ENCODE measurements around the gene MUC22. TPM values are rescaled to one million over a fixed set of nuclear protein-coding genes. Genes with fewer than 3 reads are reported as not detected.

The MUC22 gene
- total RNA-seq = under 1 TPM in 1 of 2 donors, not detected in 1; 0.17 TPM

GRCh38 chr6:31010393-31011060 is at the start of gene MUC22:
Gene MUC22 (plus strand): TSS chr6:31010474. CDS start chr6:31010707, 233 bp downstream.
- H3K9me3 ChIP-seq = no peaks in the 10 kb centered on the region

GRCh38 chr6:30960907-30961673 is 49.2 kb upstream of the MUC22 start:
- TF ChIP-seq POLR2AphosphoS5 (IDR thresholded peaks at IDR 0.05) (no peak), CTCF (IDR thresholded peaks at IDR 0.05) (no peak), POLR2A (IDR thresholded peaks at IDR 0.05) (no peak)

More at GRCh38 chr6:31010393-31011060, at the start of gene MUC22:
- no peak for DNase-seq (ENCODE audit: low spot score)
- Histone ChIP-seq H3K27me3 (replicated peaks; ENCODE audit: insufficient read depth) (no peaks in the 10 kb centered on the region), H3K27ac (no peak within 1 kb of the TSS), H3K4me1 (replicated peaks) (no peaks in the 10 kb centered on the region), H3K36me3 (no peaks in the 10 kb centered on the region), H3K4me3 (no peak within 1 kb of the TSS)
- TF ChIP-seq POLR2A (IDR thresholded peaks at IDR 0.05) (no peak), CTCF (IDR thresholded peaks at IDR 0.05) (no peak), POLR2AphosphoS5 (IDR thresholded peaks at IDR 0.05) (no peak)
- intact Hi-C loops (cut with DNase I) = no loop called here
- 72% methylated on average over 4 of the region's 4 CpGs for WGBS

GRCh38 chr6:30962716-30963115 is 47.6 kb upstream of the MUC22 start:
- no peak for TF ChIP-seq CTCF (IDR thresholded peaks at IDR 0.05)
- no peak for TF ChIP-seq POLR2AphosphoS5 (IDR thresholded peaks at IDR 0.05)
- TF ChIP-seq POLR2A (IDR thresholded peaks at IDR 0.05) = no peak
- no peaks in the 10 kb centered on the region for H3K4me1 ChIP-seq (replicated peaks)
- no peaks in the 10 kb centered on the region for H3K36me3 ChIP-seq
- intact Hi-C loops (cut with DNase I) = no loop called here
- DNase-seq (ENCODE audit: low spot score) = no peak
- H3K9me3 ChIP-seq = no peaks in the 10 kb centered on the region
- no peaks in the 10 kb centered on the region for H3K27me3 ChIP-seq (replicated peaks; ENCODE audit: insufficient read depth)
- no peak overlapping the region for H3K4me3 ChIP-seq
- no peak overlapping the region for H3K27ac ChIP-seq

More at GRCh38 chr6:30960907-30961673, 49.2 kb upstream of the MUC22 start:
- WGBS = 76% methylated on average over 9 of the region's 9 CpGs
- H3K9me3 ChIP-seq = no peaks in the 10 kb centered on the region
- DNase-seq (ENCODE audit: low spot score) = no peak
- H3K36me3 ChIP-seq = no peaks in the 10 kb centered on the region
- no peak overlapping the region for H3K27ac ChIP-seq
- intact Hi-C loops (cut with DNase I) = no loop called here
- no peak overlapping the region for H3K4me3 ChIP-seq
- no peaks in the 10 kb centered on the region for H3K27me3 ChIP-seq (replicated peaks; ENCODE audit: insufficient read depth)
- H3K4me1 ChIP-seq (replicated peaks) = no peaks in the 10 kb centered on the region

GRCh38 chr6:30963641-30964040 is 46.6 kb upstream of the MUC22 start:
- H3K4me3 ChIP-seq = no peak overlapping the region
- 71% methylated on average over 6 of the region's 6 CpGs for WGBS
- no peaks in the 10 kb centered on the region for H3K27me3 ChIP-seq (replicated peaks; ENCODE audit: insufficient read depth)
- intact Hi-C loops (cut with DNase I) = no loop called here
- no peaks in the 10 kb centered on the region for H3K4me1 ChIP-seq (replicated peaks)
- no peaks in the 10 kb centered on the region for H3K36me3 ChIP-seq
- TF ChIP-seq POLR2AphosphoS5 (IDR thresholded peaks at IDR 0.05) (no peak), POLR2A (IDR thresholded peaks at IDR 0.05) (no peak), CTCF (IDR thresholded peaks at IDR 0.05) (no peak)
- H3K9me3 ChIP-seq = no peaks in the 10 kb centered on the region
- no peak for DNase-seq (ENCODE audit: low spot score)
- no peak overlapping the region for H3K27ac ChIP-seq
